ENCODE data around the gene CDC42BPG. TPM values are rescaled to one million over a fixed set of nuclear protein-coding genes. Genes with fewer than 3 reads are reported as not detected.

CDC42BPG gene
- total RNA-seq, 1 experiment from 2014 or later = 30.1 TPM

- H4K20me1 ChIP-seq (ENCODE audit: insufficient read depth) = no peaks in the 10 kb centered on the region
Observed at GRCh38 chr11:64867748-64868462, 23.5 kb upstream of the CDC42BPG start.

More at GRCh38 chr11:64867748-64868462, 23.5 kb upstream of the CDC42BPG start:
- TF ChIP-seq ZNF274 (IDR thresholded peaks at IDR 0.05; ENCODE audit: low read depth, low read length) (no peak), TCF7L2 (IDR thresholded peaks at IDR 0.05; ENCODE audit: borderline replicate concordance, extremely low read depth, insufficient read depth, insufficient read length) (no peak), MAX (IDR thresholded peaks at IDR 0.05) (no peak), ATF3 (IDR thresholded peaks at IDR 0.05) (no peak), RAD21 (IDR thresholded peaks at IDR 0.05; ENCODE audit: low read depth) (no peak), EZH2phosphoT487 (IDR thresholded peaks at IDR 0.05; ENCODE audit: borderline replicate concordance) (no peak), REST (IDR thresholded peaks at IDR 0.05; ENCODE audit: low read depth) (no peak), ZBTB33 (IDR thresholded peaks at IDR 0.05; ENCODE audit: extremely low read depth, insufficient replicate concordance, low read length) (no peak), POLR2AphosphoS5 (IDR thresholded peaks at IDR 0.05; ENCODE audit: low read depth, low read length) (no peak), CBX3 (IDR thresholded peaks at IDR 0.05; ENCODE audit: low read depth) (no peak), FOSL1 (IDR thresholded peaks at IDR 0.05; ENCODE audit: low read depth) (no peak), ELF1 (IDR thresholded peaks at IDR 0.05; ENCODE audit: borderline replicate concordance, low read depth) (no peak), ZFX (IDR thresholded peaks at IDR 0.05) (no peak)
- Histone ChIP-seq H3K9me3 (ENCODE audit: control insufficient read depth in 1 of 2, insufficient read depth in 1 of 2, low read depth in 1 of 2, low read length in 2 of 2) (no peaks in the 10 kb centered on the region), H3K27ac (ENCODE audit: low read depth, low read length) (peak overlapping the region; percentile 29; the same call in 1 of the 2 replicates), H3K79me2 (ENCODE audit: insufficient read depth, low read length) (peaks cover 98% of the 10 kb centered on the region), H3K36me3 (ENCODE audit: control insufficient read depth in 1 of 2, insufficient read depth in 2 of 2, low read length in 2 of 2) (peaks cover 17 to 32% of the 10 kb centered on the region in 2 experiments; a peak in 3 of 4 replicates), H2AFZ (ENCODE audit: low read depth, low read length, poor library complexity, severe bottlenecking) (no peak overlapping the region), H3K9me2 (ENCODE audit: insufficient read depth) (no peaks in the 10 kb centered on the region), H3K27me3 (ENCODE audit: insufficient read depth, low read length) (no peaks in the 10 kb centered on the region), H3K4me1 (ENCODE audit: control insufficient read depth in 1 of 2, insufficient read depth in 2 of 2, low read length in 2 of 2) (peaks cover 6 to 82% of the 10 kb centered on the region in 2 experiments; a peak in 3 of 4 replicates), H3K9ac (ENCODE audit: low read length) (no peak overlapping the region; the same call in 1 of the 2 replicates), H3K4me2 (ENCODE audit: low read length) (peak overlapping the region; percentile 28), H3K4me3 (replicated peaks in 1 of 2; ENCODE audit: low read depth in 1 of 2, low read length in 2 of 2) (no peak overlapping the region)
- intact Hi-C loops (cut with micrococcal nuclease) = no loop called here
- ChIA-PET CTCF (interaction anchor here (1.5 kb wide), 1 partner anchor 19 kb away, joined by 3 read pairs; no protein-coding TSS in a partner anchor), RAD21 (ENCODE audit: low non-redundant PET in 1 of 2, low total read pairs in 2 of 2, uncharacterized antibody in 2 of 2, unreplicated experiment in 2 of 2) (no interaction called here), POLR2A (interaction anchor here (1.0 kb wide), 1 partner anchor 9 kb away, joined by 4 read pairs; no protein-coding TSS in a partner anchor)
- no TSS peak for BruUV-seq (replicated peaks)
- DNase-seq (ENCODE audit: low read depth, low spot score) (no peak), ATAC-seq (0 out of 2 replicates have a peak, but pooled peaks have one; percentile 12)
